ENCODE data around the gene XCR1. TPM values are rescaled to one million over a fixed set of nuclear protein-coding genes. Genes with fewer than 3 reads are reported as not detected.

The XCR1 gene
- total and polyA plus RNA-seq, 2 donors (not counting 3 experiments of a cell fraction or from before 2014, with no cell fraction given), result not detected

GRCh38 chr3:45990181-45990580, 37.1 kb downstream of the XCR1 start:
- Histone ChIP-seq H3K9me1 (replicated peaks; ENCODE audit: control insufficient read depth, extremely low read depth, insufficient read depth, low read length) (no peaks in the 10 kb centered on the region), H3K4me1 (ENCODE audit: control insufficient read depth, extremely low read depth, insufficient read depth, low read length) (peaks cover 43% of the 10 kb centered on the region), H3K9me3 (replicated peaks; ENCODE audit: control insufficient read depth, insufficient read depth, low read length) (no peaks in the 10 kb centered on the region), H3K27me3 (ENCODE audit: control insufficient read depth in 2 of 2, insufficient read depth in 2 of 2, low read length in 2 of 2) (no peaks in the 10 kb centered on the region), H2AFZ (ENCODE audit: low read depth, low read length) (no peak overlapping the region), H3K4me3 (replicated peaks in 1 of 3; ENCODE audit: insufficient read depth in 1 of 3, low read depth in 1 of 3, low read length in 3 of 3) (no peak overlapping the region), H4K20me1 (replicated peaks; ENCODE audit: control insufficient read depth, extremely low read depth, insufficient read depth, low read length) (no peaks in the 10 kb centered on the region), H3K4me2 (ENCODE audit: insufficient read depth, low read length) (no peak overlapping the region), H3K9ac (replicated peaks; ENCODE audit: extremely low read depth, insufficient read depth, low read length) (no peak overlapping the region), H3K79me2 (ENCODE audit: control insufficient read depth, insufficient read depth, low read length) (peaks cover 49% of the 10 kb centered on the region), H3K36me3 (ENCODE audit: control insufficient read depth in 2 of 2, extremely low read depth in 1 of 2, insufficient read depth in 2 of 2, low read length in 2 of 2) (no peaks in the 10 kb centered on the region), H3K27ac (ENCODE audit: insufficient read depth, low read depth, low read length) (no peak overlapping the region)
- FAIRE-seq (no peak), DNase-seq (ENCODE audit: low read depth, low spot score) (no peak)
- dilution Hi-C loops (cut with MboI; ENCODE audit: extremely low pct_ligation_motif_present, low sequenced_read_pairs), result no loop called here
- no peak for TF ChIP-seq JUN (IDR thresholded peaks at IDR 0.05; ENCODE audit: borderline replicate concordance, insufficient read depth, insufficient read length, low read depth)
- TF ChIP-seq EZH2 (IDR thresholded peaks at IDR 0.05; ENCODE audit: borderline replicate concordance, low read depth, low read length, severe bottlenecking), result no peak
- no peak for TF ChIP-seq CTCF (IDR thresholded peaks at IDR 0.05; ENCODE audit: extremely low read depth in 1 of 2, insufficient read depth in 1 of 2, low read depth in 1 of 2, low read length in 2 of 2)
- TF ChIP-seq GATA2 (IDR thresholded peaks at IDR 0.05; ENCODE audit: insufficient read depth, insufficient read length, low read depth, low read length), result no peak
- no peak for TF ChIP-seq MYC (IDR thresholded peaks at IDR 0.05; ENCODE audit: low read depth, low read length)
- no peak for TF ChIP-seq POLR2AphosphoS5 (IDR thresholded peaks at IDR 0.05; ENCODE audit: insufficient read depth, low read depth, low read length)
- TF ChIP-seq MAX (IDR thresholded peaks at IDR 0.05; ENCODE audit: insufficient read depth, insufficient read length), result no peak
- TF ChIP-seq FOS (IDR thresholded peaks at IDR 0.05; ENCODE audit: borderline replicate concordance, insufficient read depth, low read length), result no peak
- intact Hi-C loops (cut with micrococcal nuclease), result no loop called here
- ChIA-PET CTCF (no interaction called here), POLR2A (no interaction called here)
- BruUV-seq (replicated peaks), result no TSS peak
